Adrenal gland (tissue), 5 donors: ENCODE results near the gene DAB2IP.
A peak's percentile ranks its signal among the peaks of the same experiment; 100 is the strongest.

Source experiments
- CTCF ChIP-seq, 6 experiments: fragments of 450-650 bp in 4 of 6; fragments of 200-600 bp in 2 of 6; sonication (generic) in 1 of 6; IDR thresholded peaks; 1 replicate in 5 of 6; 2 replicates in 1 of 6; pipeline versions ENCODE4 v1.5.1 to v1.8.0; 2016 to 2021; ENCODE audit warnings: antibody characterized with exemption in 6 of 6, mild to moderate bottlenecking in 2 of 6, moderate library complexity in 1 of 6
- POLR2A ChIP-seq, 2 donors: fragments of 450-650 bp; IDR thresholded peaks; one replicate each; pipeline ENCODE4 v1.6.1; 2017; ENCODE audit warnings: antibody characterized with exemption in 2 of 2, mild to moderate bottlenecking in 2 of 2, moderate library complexity in 1 of 2
- donor health status: DM: no; HTN: no; CAD: no.

- TF ChIP-seq CTCF (IDR thresholded peaks at IDR 0.05) (peak; percentile 76 to 88 (median 84)), POLR2A (IDR thresholded peaks at IDR 0.05) (no peak)
Observed at GRCh38 chr9:121686930-121687541, 35.6 kb downstream of the DAB2IP start.
